HepG2 (cell line): ENCODE data around the gene ACAD11. TPM values are rescaled to one million over a fixed set of nuclear protein-coding genes. Genes with fewer than 3 reads are reported as not detected.
A peak's percentile ranks its signal among the peaks of the same experiment; 100 is the strongest.

Experiments
- ARHGAP35 ChIP-seq: sonication (generic); formaldehyde crosslinking; IDR thresholded peaks from 2 replicates; pipeline ENCODE4 v1.9.0; 2022; ENCODE audit warnings: mild to moderate bottlenecking, inconsistent platforms, moderate library complexity, missing genetic modification reagents, borderline replicate concordance
- ARNT2 ChIP-seq: sonication (generic); formaldehyde crosslinking; IDR thresholded peaks from 2 replicates; pipeline ENCODE4 v1.8.0; 2022; ENCODE audit warnings: mild to moderate bottlenecking, low read depth, missing genetic modification reagents, moderate library complexity
- ISX ChIP-seq: sonication (generic); formaldehyde crosslinking; conservative IDR thresholded peaks from 2 replicates; pipeline ENCODE4 v1.5.0; 2020; ENCODE audit warnings: missing genetic modification reagents
- KLF16 ChIP-seq, 2 experiments: sonication (generic) in 1 of 2; formaldehyde crosslinking in 1 of 2; IDR thresholded peaks; 2 replicates each; pipeline versions ENCODE4 v1.6.1 to v1.8.0; 2016 to 2023; ENCODE audit warnings: missing genetic modification reagents in 2 of 2, missing compliant biosample characterization in 1 of 2
- MIER3 ChIP-seq: IDR thresholded peaks from 2 replicates; pipeline ENCODE4 v1.6.1; 2016; ENCODE audit warnings: missing compliant biosample characterization, borderline replicate concordance
- NFIB ChIP-seq: sonication (generic); formaldehyde crosslinking; IDR thresholded peaks from 2 replicates; pipeline ENCODE4 v1.9.0; 2021; ENCODE audit warnings: missing genetic modification reagents, mild to moderate bottlenecking, borderline replicate concordance
- NFYC ChIP-seq: IDR thresholded peaks from 2 replicates; pipeline ENCODE4 v1.6.1; 2016; ENCODE audit warnings: missing genetic modification reagents, missing compliant biosample characterization
- NR2F1 ChIP-seq, 2 experiments: fragments of 450-650 bp in 1 of 2; formaldehyde crosslinking in 1 of 2; IDR thresholded peaks; 2 replicates each; pipeline versions ENCODE4 v1.5.0 to v1.6.1; 2016 to 2020; ENCODE audit warnings: mild to moderate bottlenecking in 1 of 2, missing compliant biosample characterization in 1 of 2, missing genetic modification reagents in 1 of 2, moderate library complexity in 1 of 2
- SALL1 ChIP-seq: sonication (generic); formaldehyde crosslinking; IDR thresholded peaks from 2 replicates; pipeline ENCODE4 v1.8.0; 2022; ENCODE audit warnings: mild to moderate bottlenecking, missing genetic modification reagents
- SMC3 ChIP-seq: IDR thresholded peaks from 2 replicates; pipeline ENCODE4 v1.6.1; 2011; ENCODE audit warnings: low read length, improper control_type of control experiment
- ZNF17 ChIP-seq: sonication (generic); formaldehyde crosslinking; IDR thresholded peaks from 2 replicates; pipeline ENCODE4 v1.5.0; 2020; ENCODE audit warnings: mild to moderate bottlenecking, missing genetic modification reagents
- ZNF24 ChIP-seq: fragments of 450-650 bp; IDR thresholded peaks from 2 replicates; pipeline ENCODE4 v1.6.1; 2017; ENCODE audit warnings: antibody characterized with exemption, mild to moderate bottlenecking
- ZNF274 ChIP-seq: sonication (generic); formaldehyde crosslinking; IDR thresholded peaks from 2 replicates; pipeline ENCODE4 v1.5.1; 2020; ENCODE audit warnings: mild to moderate bottlenecking, missing genetic modification reagents
- ZNF605 ChIP-seq: sonication (generic); formaldehyde crosslinking; IDR thresholded peaks from 2 replicates; pipeline ENCODE4 v1.8.0; 2022; ENCODE audit warnings: mild to moderate bottlenecking, missing genetic modification reagents
- ZNF614 ChIP-seq: IDR thresholded peaks from 2 replicates; pipeline ENCODE4 v1.6.1; 2018; ENCODE audit warnings: missing biosample characterization, missing genetic modification reagents, inconsistent platforms, borderline replicate concordance
- ZSCAN20 ChIP-seq: sonication (generic); formaldehyde crosslinking; IDR thresholded peaks from 2 replicates; pipeline ENCODE4 v1.4.0; 2020; ENCODE audit warnings: missing genetic modification reagents, mild to moderate bottlenecking, borderline replicate concordance
- polyA plus RNA-seq, 8 experiments: library from polyadenylated mRNA; depleted of rRNA in 3 of 8; stranded (reverse) in 7 of 8; unstranded in 1 of 8; fragments of >200 nt; fragmentation: Illumina TruSeq in 4 of 8; extraction: Trizol in 4 of 8; gene quantifications; 2 replicates each; pipeline versions ENCODE4 v1.2.1 to v1.2.3, GENCODE V29; 2011 to 2016; ENCODE audit warnings: low read depth in 4 of 8, missing spikeins in 1 of 8, mixed read lengths in 1 of 8; ENCODE audit not compliant: insufficient read depth in 1 of 8
- total RNA-seq, 5 experiments: library from RNA; depleted of rRNA; stranded (reverse); fragments of >200 nt; fragmentation: Illumina TruSeq; extraction: Trizol; gene quantifications; 2 replicates each; pipeline ENCODE4 v1.2.3, GENCODE V29; 2016; ENCODE audit warnings: low read depth in 1 of 5
- TF ChIP-seq, protein P1 (sequence below): sonication (generic); formaldehyde crosslinking; IDR thresholded peaks from 2 replicates; pipeline ENCODE4 v1.4.0; 2020; ENCODE audit warnings: missing genetic modification reagents
- TF ChIP-seq, protein P2 (sequence below): sonication (generic); formaldehyde crosslinking; IDR thresholded peaks from 2 replicates; pipeline ENCODE4 v1.4.0; 2020; ENCODE audit warnings: missing genetic modification reagents, borderline replicate concordance
- TF ChIP-seq, protein P3 (sequence below): sonication (generic); formaldehyde crosslinking; IDR thresholded peaks from 2 replicates; pipeline ENCODE4 v1.4.0; 2020; ENCODE audit warnings: missing genetic modification reagents
- TF ChIP-seq, protein P4 (sequence below): sonication (generic); formaldehyde crosslinking; IDR thresholded peaks from 2 replicates; pipeline ENCODE4 v1.4.0; 2020; ENCODE audit warnings: missing genetic modification reagents, borderline replicate concordance

Gene ACAD11
- total and polyA plus RNA-seq, 2 of the 13 experiments (the other 11 are each of a cell fraction or from before 2014, with no cell fraction given): 30.6 to 56.9 TPM

DNA sequence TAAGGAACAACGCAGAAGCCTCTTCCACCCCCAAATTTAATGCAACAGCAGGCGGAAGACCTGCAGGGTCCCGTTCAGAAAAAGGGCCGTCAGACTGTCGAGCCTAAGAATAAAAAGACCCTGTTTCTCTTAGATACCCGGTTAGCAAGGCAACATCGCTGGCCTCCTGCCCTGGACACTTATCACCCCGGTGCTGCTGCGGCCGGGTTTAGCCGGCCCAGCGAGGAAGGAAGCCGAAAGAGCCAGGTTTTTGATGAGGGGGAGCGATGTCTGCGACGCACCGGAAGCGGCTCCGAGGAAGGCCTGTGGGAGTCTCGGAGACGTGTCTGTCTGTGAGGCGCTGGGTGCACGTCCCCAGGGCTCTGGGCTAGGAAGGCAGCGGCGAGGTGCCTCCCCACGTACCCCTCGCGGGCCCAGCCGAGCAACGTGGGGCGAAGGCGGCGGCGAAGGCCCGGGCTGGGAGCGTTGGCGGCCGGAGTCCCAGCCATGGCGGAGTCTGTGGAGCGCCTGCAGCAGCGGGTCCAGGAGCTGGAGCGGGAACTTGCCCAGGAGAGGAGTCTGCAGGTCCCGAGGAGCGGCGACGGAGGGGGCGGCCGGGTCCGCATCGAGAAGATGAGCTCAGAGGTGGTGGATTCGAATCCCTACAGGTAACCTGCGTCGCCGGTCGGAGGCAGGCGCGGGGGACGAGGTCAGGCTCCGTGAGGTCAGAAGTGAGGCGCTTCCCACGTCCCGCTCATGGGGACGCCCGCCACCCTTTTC is 622 bp upstream of the ACAD11 start, which contains the start of gene UBA5 (continued):
- TF ChIP-seq, protein P1, sequence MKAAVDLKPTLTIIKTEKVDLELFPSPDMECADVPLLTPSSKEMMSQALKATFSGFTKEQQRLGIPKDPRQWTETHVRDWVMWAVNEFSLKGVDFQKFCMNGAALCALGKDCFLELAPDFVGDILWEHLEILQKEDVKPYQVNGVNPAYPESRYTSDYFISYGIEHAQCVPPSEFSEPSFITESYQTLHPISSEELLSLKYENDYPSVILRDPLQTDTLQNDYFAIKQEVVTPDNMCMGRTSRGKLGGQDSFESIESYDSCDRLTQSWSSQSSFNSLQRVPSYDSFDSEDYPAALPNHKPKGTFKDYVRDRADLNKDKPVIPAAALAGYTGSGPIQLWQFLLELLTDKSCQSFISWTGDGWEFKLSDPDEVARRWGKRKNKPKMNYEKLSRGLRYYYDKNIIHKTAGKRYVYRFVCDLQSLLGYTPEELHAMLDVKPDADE: no peak
- no peak for TF ChIP-seq MIER3 (CRISPR knock-in tag)
- no peak; the same call in 1 of the 2 replicates for TF ChIP-seq ARHGAP35 (CRISPR knock-in tag)
- peak; percentile 17; the same call in 1 of the 2 replicates for TF ChIP-seq ZNF605 (CRISPR knock-in tag)
- TF ChIP-seq NFYC (CRISPR knock-in tag): no peak
- TF ChIP-seq, protein P2, sequence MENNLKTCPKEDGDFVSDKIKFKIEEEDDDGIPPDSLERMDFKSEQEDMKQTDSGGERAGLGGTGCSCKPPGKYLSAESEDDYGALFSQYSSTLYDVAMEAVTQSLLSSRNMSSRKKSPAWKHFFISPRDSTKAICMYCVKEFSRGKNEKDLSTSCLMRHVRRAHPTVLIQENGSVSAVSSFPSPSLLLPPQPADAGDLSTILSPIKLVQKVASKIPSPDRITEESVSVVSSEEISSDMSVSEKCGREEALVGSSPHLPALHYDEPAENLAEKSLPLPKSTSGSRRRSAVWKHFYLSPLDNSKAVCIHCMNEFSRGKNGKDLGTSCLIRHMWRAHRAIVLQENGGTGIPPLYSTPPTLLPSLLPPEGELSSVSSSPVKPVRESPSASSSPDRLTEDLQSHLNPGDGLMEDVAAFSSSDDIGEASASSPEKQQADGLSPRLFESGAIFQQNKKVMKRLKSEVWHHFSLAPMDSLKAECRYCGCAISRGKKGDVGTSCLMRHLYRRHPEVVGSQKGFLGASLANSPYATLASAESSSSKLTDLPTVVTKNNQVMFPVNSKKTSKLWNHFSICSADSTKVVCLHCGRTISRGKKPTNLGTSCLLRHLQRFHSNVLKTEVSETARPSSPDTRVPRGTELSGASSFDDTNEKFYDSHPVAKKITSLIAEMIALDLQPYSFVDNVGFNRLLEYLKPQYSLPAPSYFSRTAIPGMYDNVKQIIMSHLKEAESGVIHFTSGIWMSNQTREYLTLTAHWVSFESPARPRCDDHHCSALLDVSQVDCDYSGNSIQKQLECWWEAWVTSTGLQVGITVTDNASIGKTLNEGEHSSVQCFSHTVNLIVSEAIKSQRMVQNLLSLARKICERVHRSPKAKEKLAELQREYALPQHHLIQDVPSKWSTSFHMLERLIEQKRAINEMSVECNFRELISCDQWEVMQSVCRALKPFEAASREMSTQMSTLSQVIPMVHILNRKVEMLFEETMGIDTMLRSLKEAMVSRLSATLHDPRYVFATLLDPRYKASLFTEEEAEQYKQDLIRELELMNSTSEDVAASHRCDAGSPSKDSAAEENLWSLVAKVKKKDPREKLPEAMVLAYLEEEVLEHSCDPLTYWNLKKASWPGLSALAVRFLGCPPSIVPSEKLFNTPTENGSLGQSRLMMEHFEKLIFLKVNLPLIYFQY (CRISPR knock-in tag): no peak
- TF ChIP-seq, protein P3, sequence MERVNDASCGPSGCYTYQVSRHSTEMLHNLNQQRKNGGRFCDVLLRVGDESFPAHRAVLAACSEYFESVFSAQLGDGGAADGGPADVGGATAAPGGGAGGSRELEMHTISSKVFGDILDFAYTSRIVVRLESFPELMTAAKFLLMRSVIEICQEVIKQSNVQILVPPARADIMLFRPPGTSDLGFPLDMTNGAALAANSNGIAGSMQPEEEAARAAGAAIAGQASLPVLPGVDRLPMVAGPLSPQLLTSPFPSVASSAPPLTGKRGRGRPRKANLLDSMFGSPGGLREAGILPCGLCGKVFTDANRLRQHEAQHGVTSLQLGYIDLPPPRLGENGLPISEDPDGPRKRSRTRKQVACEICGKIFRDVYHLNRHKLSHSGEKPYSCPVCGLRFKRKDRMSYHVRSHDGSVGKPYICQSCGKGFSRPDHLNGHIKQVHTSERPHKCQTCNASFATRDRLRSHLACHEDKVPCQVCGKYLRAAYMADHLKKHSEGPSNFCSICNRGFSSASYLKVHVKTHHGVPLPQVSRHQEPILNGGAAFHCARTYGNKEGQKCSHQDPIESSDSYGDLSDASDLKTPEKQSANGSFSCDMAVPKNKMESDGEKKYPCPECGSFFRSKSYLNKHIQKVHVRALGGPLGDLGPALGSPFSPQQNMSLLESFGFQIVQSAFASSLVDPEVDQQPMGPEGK (CRISPR knock-in tag): peak; percentile 22; the same call in 1 of the 2 replicates
- no peak for TF ChIP-seq ZSCAN20 (CRISPR knock-in tag)
- TF ChIP-seq, protein P4, sequence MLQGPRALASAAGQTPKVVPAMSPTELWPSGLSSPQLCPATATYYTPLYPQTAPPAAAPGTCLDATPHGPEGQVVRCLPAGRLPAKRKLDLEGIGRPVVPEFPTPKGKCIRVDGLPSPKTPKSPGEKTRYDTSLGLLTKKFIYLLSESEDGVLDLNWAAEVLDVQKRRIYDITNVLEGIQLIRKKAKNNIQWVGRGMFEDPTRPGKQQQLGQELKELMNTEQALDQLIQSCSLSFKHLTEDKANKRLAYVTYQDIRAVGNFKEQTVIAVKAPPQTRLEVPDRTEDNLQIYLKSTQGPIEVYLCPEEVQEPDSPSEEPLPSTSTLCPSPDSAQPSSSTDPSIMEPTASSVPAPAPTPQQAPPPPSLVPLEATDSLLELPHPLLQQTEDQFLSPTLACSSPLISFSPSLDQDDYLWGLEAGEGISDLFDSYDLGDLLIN: no peak
- TF ChIP-seq NR2F1 (CRISPR knock-in tag; IDR thresholded peaks at IDR 0.05): no peak
- TF ChIP-seq ZNF614 (CRISPR knock-in tag): 0 out of 2 replicates have a peak, but pooled peaks have one; percentile 27
- no peak; the same call in 1 of the 2 replicates for TF ChIP-seq ARNT2
- peak in 1 of 2 experiments; percentile 66; a peak in 1 of 4 replicates for TF ChIP-seq KLF16 (CRISPR knock-in tag; IDR thresholded peaks at IDR 0.05)
- 0 out of 2 replicates have a peak, but pooled peaks have one; percentile 61 for TF ChIP-seq ZNF17 (CRISPR knock-in tag)
- TF ChIP-seq SALL1: peak; percentile 26; the same call in 1 of the 2 replicates
- TF ChIP-seq SMC3: no peak
- no peak for TF ChIP-seq NFIB (CRISPR knock-in tag)
- TF ChIP-seq ZNF274 (CRISPR knock-in tag): 0 out of 2 replicates have a peak, but pooled peaks have one; percentile 11
- TF ChIP-seq ISX (CRISPR knock-in tag): no peak
- TF ChIP-seq ZNF24: 0 out of 2 replicates have a peak, but pooled peaks have one; percentile 52
